GM19455 (cell line): Measurements from ENCODE around the gene RGS6.

Source experiments
- ATAC-seq: cut with Tn5 transposase; IDR thresholded peaks from one replicate; pipeline ENCODE4 v1.9.1; 2021; ENCODE audit not compliant: unreplicated experiment

Gene RGS6

GRCh38 chr14:72154645-72155378, 222.6 kb downstream of the RGS6 start:
- no peak for ATAC-seq

GRCh38 chr14:72155379-72155993, 223.3 kb downstream of the RGS6 start:
- no peak for ATAC-seq

DNA sequence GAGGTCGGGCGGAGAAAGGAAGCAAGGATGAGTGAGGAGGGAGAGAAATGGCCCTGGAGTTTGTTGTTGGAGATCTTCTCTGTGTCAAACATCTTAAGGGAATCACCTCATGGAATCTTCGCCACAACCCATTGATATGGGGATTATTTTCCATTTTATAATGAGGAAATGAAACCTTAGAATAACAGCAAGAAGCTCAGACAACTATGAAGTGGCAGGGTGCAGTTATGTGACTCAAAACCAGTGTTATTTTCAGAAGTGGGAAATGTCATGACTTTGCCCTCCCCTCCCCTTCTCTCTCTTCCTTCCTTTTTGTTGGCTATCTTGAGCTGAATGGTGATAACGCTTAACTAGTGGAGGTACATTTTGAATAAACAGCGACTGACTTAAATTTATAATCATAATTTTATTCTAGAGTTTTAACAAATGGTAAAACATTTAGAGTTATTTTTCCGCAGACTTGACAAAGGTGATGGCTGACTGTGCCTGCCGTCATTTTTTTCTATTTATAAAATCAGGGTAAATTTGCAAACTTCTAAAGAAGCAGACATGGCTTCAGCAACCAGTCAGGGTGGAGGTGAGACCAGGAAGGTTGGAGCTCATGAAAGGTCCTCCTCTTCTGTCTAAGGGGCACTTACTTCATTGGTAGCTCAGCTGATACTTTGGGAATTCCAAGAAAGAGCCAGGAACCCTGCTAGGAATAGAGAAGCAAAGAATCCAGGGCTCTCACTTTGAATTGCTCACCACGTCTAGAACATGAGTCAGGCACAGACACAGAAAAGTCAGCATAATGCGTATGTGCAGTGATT, 232.4 kb downstream of the RGS6 start:
- ATAC-seq = no peak

DNA sequence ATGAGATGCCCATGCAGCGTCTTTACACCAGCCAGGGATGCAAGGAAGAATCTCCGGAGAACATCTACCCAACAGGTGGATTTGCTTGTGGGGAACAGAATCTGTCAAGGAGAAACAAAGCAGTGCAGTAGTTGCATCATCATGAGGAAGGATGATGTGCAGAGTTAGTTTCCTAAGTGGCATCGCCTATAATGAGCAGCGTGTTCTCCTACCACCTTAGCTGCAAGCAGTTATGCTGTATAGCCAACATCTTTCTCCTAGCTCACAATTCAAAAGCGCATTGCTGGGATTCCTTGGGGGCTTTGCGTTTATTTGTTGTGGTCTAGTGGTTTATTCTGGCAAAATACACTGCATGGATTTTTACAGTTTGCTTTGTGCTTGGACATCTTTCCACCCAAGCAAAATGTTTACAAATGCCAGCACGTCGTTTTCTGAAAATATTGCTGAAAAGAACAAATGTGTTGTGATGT, 233.0 kb downstream of the RGS6 start:
- ATAC-seq = no peak

DNA sequence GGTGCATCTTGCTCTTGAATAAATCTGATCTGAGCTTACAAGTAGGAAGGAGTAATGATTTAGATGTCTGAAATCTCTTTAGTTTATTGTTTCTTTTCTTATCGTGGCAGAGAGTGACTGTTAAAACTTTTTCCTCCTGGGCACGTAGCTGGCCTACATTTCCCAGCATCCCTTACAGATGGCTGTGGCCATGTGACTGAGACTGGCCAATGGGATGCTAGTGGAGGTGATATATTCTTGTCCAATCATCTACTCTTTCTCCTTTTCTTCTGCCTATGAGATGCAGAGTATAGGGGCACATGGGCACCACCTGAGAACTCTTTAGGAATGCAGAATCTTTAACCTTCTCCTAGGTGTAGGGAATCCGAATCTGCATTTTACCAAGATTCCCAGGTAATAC, 237.3 kb downstream of the RGS6 start:
- ATAC-seq = no peak

GRCh38 chr14:72172049-72172448, 239.8 kb downstream of the RGS6 start:
- no peak for ATAC-seq

DNA sequence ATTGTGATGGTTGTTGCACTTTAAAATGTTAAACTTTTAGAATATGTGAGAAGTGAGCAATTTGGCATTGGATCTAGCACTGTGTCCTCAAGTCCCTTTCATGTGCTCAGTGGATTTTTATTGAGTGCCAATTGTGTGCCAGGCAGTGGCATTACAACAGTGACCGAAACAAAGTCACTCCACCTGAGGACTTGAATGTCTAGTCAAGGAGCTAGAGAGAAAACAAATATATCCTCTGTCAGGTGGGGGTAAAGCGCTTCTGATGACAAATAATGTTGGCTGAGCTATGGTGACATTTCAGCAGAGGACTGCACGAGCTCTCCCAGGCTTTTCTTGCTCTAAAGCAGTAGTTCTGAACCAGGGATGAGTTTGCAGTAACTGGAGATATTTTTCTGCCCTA, 240.4 kb downstream of the RGS6 start:
- ATAC-seq = no peak

DNA sequence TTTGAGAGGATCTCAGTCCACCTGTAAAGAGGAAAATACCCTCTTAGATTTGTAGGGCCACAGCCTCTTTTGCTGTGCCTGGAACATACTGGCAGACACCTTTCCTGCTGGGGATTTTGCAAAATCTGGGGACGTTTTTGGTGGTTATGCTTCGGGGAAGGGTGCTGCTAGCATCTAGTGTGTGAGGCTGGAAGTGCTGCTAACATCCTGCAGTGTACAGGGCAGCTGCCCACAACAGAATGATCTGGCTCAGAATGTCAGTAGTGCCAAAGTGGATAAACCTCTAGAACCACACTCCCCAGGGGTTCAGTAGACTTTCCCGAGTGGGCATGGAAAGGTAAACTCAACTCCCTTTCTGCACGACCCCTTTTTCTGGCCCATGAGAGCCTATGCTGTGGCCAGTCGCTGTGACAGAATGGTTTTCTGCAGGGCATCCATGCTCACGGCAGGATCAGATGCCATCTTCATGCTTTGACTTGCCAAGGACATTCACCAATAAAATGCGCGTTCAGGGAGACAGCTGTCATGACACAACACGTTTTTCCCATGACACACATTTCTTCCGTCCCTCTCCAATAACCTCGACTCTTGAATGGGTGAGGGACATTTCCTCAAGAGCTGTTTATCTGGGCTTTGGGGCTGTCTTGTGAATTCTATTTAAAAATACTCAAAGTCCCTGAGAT, 240.9 kb downstream of the RGS6 start:
- no peak for ATAC-seq

GRCh38 chr14:72177251-72177650, 245.0 kb downstream of the RGS6 start:
- ATAC-seq = no peak

DNA sequence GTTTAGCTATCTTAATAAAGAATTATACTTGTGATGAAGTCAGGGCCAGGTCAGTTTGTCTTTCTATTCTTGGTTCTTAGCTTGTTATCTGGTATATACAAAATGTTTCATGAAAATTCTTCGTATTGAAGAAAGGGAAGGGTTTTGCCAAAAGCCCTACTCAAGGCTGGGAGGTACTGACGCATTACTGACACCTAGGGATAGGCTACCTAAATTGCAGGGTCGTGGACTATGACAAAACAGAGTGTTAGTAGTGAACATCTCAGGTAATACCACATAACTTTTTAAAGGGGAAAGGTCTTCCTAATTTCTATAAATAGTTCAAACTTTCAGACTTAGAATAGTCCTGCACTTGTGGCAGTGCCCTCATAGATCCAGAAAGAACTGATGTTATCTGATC, 246.3 kb downstream of the RGS6 start:
- ATAC-seq = no peak

GRCh38 chr14:72182708-72183432, 250.6 kb downstream of the RGS6 start:
- ATAC-seq = no peak

GRCh38 chr14:72183631-72184030, 251.4 kb downstream of the RGS6 start:
- ATAC-seq = no peak

- ATAC-seq = no peak
Observed at GRCh38 chr14:72186523-72186922, 254.3 kb downstream of the RGS6 start.

- ATAC-seq = no peak
Observed at GRCh38 chr14:72196237-72197015, 264.2 kb downstream of the RGS6 start.

DNA sequence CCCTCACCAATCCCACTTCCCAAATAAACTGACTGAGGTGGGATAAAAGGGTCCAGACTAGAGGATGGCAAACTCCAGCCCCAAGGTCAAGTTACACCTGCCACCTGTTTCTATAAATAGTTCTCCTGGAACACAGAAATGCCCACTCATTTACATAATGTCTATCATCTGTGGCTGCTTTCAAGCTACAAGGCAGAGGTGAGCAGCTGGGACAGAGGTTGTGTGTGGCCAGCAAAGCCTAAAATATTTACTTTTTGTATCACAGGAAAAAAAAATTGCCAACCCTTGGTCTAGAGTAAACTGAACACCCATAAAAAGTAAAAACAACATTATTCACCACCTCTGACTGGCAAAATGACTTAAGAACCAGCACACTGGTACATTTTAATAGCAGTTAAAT, 269.4 kb downstream of the RGS6 start:
- ATAC-seq = no peak

- ATAC-seq = no peak
Observed at GRCh38 chr14:72213424-72213823, 281.2 kb downstream of the RGS6 start.

- ATAC-seq = no peak
Observed at GRCh38 chr14:72215080-72215479, 282.9 kb downstream of the RGS6 start.

DNA sequence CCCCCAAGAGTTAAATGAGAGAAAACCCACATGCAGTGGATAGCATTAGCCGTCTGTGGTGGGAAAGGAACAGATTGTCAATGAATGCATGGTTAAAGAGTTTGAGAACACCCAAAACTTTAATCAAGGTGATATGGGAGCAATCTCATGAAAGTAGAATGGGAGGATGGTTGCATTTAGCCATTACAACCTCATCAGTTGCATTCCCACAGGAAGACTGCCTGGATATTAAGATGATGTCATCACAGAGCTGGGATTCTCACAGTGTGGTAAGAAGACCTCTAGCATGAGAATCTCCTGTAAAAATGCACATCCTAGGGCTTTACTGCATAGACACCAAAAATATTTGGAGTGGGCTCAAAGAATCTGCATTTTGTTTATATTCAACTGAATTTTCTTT, 284.9 kb downstream of the RGS6 start:
- ATAC-seq = no peak

DNA sequence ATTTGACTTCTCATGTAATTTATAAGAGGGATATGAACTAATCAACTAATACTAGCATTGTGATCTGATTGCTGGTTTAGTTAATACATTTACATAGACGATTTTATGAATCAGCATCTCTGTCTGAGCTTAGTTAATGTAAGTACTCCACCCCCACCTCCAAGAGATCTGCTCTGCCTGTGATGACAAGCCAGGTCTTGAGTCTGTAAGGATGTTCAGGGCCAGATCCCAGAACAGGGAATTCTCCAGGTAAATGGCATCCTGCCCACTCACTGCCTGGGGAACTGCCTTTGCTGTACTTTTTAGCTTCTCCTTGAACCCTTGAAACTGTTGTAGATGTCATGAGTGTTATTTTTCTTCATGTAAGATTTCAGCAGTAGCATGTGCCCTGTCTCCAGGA, 289.8 kb downstream of the RGS6 start:
- no peak for ATAC-seq

GRCh38 chr14:72236629-72237028, 304.4 kb downstream of the RGS6 start:
- ATAC-seq = no peak
